Measurements from ENCODE around the gene ADAMTSL2.

The ADAMTSL2 gene

GRCh38 chr9:133600739-133601138 is 66.2 kb downstream of the ADAMTSL2 start:
- in situ Hi-C loops (cut with HindIII; ENCODE audit: low sequenced_read_pairs), result no loop called here

GRCh38 chr9:133601746-133602145 is 67.2 kb downstream of the ADAMTSL2 start:
- in situ Hi-C loops (cut with HindIII; ENCODE audit: low sequenced_read_pairs), result no loop called here

- in situ Hi-C loops (cut with HindIII; ENCODE audit: low sequenced_read_pairs), result no loop called here
These were observed 67.8 kb downstream of the ADAMTSL2 start for GRCh38 chr9:133602277-133602676.

- in situ Hi-C loops (cut with HindIII; ENCODE audit: low sequenced_read_pairs), result no loop called here
These were observed 68.8 kb downstream of the ADAMTSL2 start for GRCh38 chr9:133603135-133603927.

- in situ Hi-C loops (cut with HindIII; ENCODE audit: low sequenced_read_pairs), result no loop called here
These were observed 69.7 kb downstream of the ADAMTSL2 start for GRCh38 chr9:133604214-133604613.

GRCh38 chr9:133604856-133605255 is 70.4 kb downstream of the ADAMTSL2 start:
- in situ Hi-C loops (cut with HindIII; ENCODE audit: low sequenced_read_pairs), result no loop called here

- in situ Hi-C loops (cut with HindIII; ENCODE audit: low sequenced_read_pairs), result no loop called here
These were observed 70.9 kb downstream of the ADAMTSL2 start for GRCh38 chr9:133605446-133605845.

GRCh38 chr9:133605856-133606707 is 71.6 kb downstream of the ADAMTSL2 start:
- in situ Hi-C loops (cut with HindIII; ENCODE audit: low sequenced_read_pairs), result no loop called here

GRCh38 chr9:133606708-133607025 is 72.2 kb downstream of the ADAMTSL2 start:
- in situ Hi-C loops (cut with HindIII; ENCODE audit: low sequenced_read_pairs), result no loop called here

- in situ Hi-C loops (cut with HindIII; ENCODE audit: low sequenced_read_pairs), result no loop called here
These were observed 72.9 kb downstream of the ADAMTSL2 start for GRCh38 chr9:133607381-133607780.

- in situ Hi-C loops (cut with HindIII; ENCODE audit: low sequenced_read_pairs), result no loop called here
These were observed 73.5 kb downstream of the ADAMTSL2 start for GRCh38 chr9:133607976-133608375.

- in situ Hi-C loops (cut with HindIII; ENCODE audit: low sequenced_read_pairs), result no loop called here
These were observed 73.9 kb downstream of the ADAMTSL2 start for GRCh38 chr9:133608382-133608781.

GRCh38 chr9:133608889-133609288 is 74.4 kb downstream of the ADAMTSL2 start:
- in situ Hi-C loops (cut with HindIII; ENCODE audit: low sequenced_read_pairs), result no loop called here

GRCh38 chr9:133609311-133610098 is 75.0 kb downstream of the ADAMTSL2 start, which contains the start of gene FAM163B:
TSS of gene FAM163B (minus strand) at chr9:133609389. CDS start at chr9:133580223, 29,166 bp downstream.
- in situ Hi-C loops (cut with HindIII; ENCODE audit: low sequenced_read_pairs), result no loop called here

- in situ Hi-C loops (cut with HindIII; ENCODE audit: low sequenced_read_pairs), result no loop called here
These were observed 76.3 kb downstream of the ADAMTSL2 start for GRCh38 chr9:133610845-133611244.

GRCh38 chr9:133612051-133612450 is 77.5 kb downstream of the ADAMTSL2 start:
- in situ Hi-C loops (cut with HindIII; ENCODE audit: low sequenced_read_pairs), result no loop called here

- in situ Hi-C loops (cut with HindIII; ENCODE audit: low sequenced_read_pairs), result no loop called here
These were observed 78.3 kb downstream of the ADAMTSL2 start for GRCh38 chr9:133612816-133613215.

GRCh38 chr9:133613432-133613831 is 78.9 kb downstream of the ADAMTSL2 start:
- in situ Hi-C loops (cut with HindIII; ENCODE audit: low sequenced_read_pairs), result no loop called here

GRCh38 chr9:133614056-133614455 is 79.6 kb downstream of the ADAMTSL2 start:
- in situ Hi-C loops (cut with HindIII; ENCODE audit: low sequenced_read_pairs), result no loop called here

GRCh38 chr9:133614678-133615077 is 80.2 kb downstream of the ADAMTSL2 start:
- in situ Hi-C loops (cut with HindIII; ENCODE audit: low sequenced_read_pairs), result no loop called here

- in situ Hi-C loops (cut with HindIII; ENCODE audit: low sequenced_read_pairs), result no loop called here
These were observed 80.7 kb downstream of the ADAMTSL2 start for GRCh38 chr9:133615186-133615585.

Measured in endothelial cell of hepatic sinusoid (primary cell).